HG02759 (cell line): ENCODE results near the gene C10orf120.

Experiments used
- ATAC-seq: cut with Tn5 transposase; IDR thresholded peaks from one replicate; pipeline ENCODE4 v1.9.1; 2021; ENCODE audit warnings: mild to moderate bottlenecking, moderate library complexity; ENCODE audit not compliant: unreplicated experiment

Gene C10orf120

DNA sequence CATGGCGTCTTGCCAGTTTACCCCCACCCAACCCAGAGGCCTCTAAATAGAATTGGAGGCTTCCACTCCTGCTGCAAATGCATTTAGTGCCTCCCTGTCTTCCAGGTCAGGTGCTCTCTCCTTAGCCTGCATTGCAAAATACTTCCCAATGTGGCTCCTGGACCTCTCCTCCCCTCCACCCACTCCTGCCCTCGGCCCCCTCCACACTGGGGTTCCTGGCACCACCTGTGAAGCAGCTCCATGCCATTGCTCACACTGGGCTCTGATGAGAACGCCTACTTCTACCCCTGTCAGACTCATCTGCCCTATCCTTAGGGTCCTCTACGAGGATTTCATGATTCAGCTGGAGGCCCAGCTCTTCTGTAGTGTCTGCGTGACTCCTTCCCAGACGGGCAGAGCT lies 37.4 kb downstream of the C10orf120 start:
- no peak for ATAC-seq

GRCh38 chr10:122660696-122661095 lies 39.0 kb downstream of the C10orf120 start:
- ATAC-seq: no peak

- ATAC-seq: no peak
Measured at GRCh38 chr10:122659651-122660050, 40.0 kb downstream of the C10orf120 start.

DNA sequence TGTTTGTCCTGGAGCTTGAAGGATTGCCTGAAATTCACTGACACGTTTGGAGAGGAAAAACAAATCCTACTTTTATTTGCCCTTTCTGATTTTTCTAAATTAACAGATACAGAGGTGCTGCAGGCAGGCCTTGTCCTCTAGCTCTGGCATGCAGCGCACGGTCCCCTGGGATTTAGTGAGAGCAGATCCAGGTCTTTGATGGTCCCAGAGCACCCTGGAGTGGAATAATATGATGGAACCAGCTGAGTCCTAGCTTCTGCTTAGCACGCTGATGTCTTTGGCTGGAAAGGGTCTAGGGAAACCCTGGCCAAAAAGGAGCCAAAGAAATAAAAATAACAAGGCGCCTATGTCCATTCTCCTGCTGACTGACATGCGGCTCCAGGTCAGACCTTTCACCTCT lies 40.5 kb downstream of the C10orf120 start:
- no peak for ATAC-seq

- ATAC-seq: no peak
Measured at GRCh38 chr10:122658356-122659049, 41.1 kb downstream of the C10orf120 start.

DNA sequence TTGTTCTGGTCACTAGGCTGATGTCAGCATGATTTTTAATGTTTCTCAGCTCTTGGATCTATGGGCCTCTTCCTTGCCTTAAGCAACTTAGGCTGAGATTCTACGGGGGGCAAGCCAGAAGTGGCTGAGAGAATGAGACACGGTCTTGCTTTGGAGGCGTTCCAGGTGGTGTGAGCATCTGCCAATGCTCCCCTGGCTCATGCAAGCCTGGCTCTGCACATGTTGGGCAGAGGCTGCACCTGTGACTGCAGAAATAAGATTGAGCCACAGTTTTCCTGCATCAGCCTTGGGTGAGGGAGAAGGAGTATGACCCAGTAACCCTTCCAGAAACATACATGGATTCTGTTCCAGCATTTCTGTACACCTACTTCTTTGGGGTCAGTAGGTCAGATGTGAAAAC lies 41.9 kb downstream of the C10orf120 start:
- no peak for ATAC-seq

- no peak for ATAC-seq
Measured at GRCh38 chr10:122657255-122657654, 42.4 kb downstream of the C10orf120 start.

GRCh38 chr10:122656741-122657140 lies 42.9 kb downstream of the C10orf120 start:
- ATAC-seq: no peak

GRCh38 chr10:122656308-122656705 lies 43.3 kb downstream of the C10orf120 start:
- ATAC-seq: no peak

GRCh38 chr10:122655524-122656307 lies 43.9 kb downstream of the C10orf120 start:
- no peak for ATAC-seq

DNA sequence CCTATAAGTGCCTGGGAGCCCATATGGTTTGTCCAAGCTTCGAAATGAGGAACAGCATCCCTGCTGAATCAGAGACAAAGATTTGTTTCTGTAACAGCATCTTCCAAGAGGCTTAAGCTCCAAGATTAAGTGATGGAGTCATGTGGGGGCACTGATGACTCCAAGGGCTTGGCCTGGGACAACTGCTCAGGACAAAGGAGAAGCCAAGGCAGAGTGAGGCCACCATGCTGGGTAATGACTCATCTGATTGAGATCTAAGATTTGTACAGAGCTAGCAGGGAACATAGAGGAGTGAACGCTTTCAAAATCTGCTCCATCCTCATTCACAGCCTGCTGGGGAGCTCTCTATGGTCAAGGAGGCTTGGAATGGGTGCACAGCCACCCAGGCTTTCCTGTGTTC lies 49.3 kb downstream of the C10orf120 start:
- no peak for ATAC-seq

DNA sequence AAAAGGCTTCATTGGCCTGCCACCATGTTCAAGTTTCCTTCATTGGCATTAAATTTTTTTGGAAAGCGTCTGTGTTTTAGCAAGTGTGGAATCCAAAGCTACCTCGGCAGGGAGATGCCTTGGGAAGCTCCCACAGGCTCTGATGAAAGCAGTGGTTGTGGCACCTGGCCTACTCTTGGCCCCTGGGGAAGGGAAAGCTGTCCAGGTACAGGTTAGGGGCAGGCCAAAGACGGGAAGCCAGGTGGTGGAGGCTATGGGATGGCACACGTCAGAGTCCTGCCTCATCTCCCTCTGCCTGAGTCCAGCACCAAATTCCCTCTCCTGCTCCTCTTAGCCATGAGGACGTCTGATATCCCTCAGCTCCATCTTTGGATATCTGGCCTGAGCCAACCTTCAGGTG lies 49.7 kb downstream of the C10orf120 start:
- ATAC-seq: no peak

- no peak for ATAC-seq
Measured at GRCh38 chr10:122648599-122649428, 50.8 kb downstream of the C10orf120 start.
